SK-N-SH treated with all-trans-retinoic acid at 6 μM for 48 hours (cell line): ENCODE results near the gene CLSTN2.

Source experiments
- GLIS3 ChIP-seq: fragments of 250-450 bp; sonication (Bioruptor Pico); IDR thresholded peaks from 2 replicates; pipeline ENCODE4 v1.5.0; 2020; ENCODE audit warnings: mild to moderate bottlenecking, moderate library complexity
- RARB ChIP-seq: fragments of 250-450 bp; sonication (Bioruptor Pico); IDR thresholded peaks from 2 replicates; pipeline ENCODE4 v1.8.0; 2021; ENCODE audit warnings: mild to moderate bottlenecking, moderate library complexity
- ZNF8 ChIP-seq: fragments of 450-650 bp; formaldehyde crosslinking; IDR thresholded peaks from 2 replicates; pipeline ENCODE4 v1.5.0; 2020; ENCODE audit warnings: mild to moderate bottlenecking, moderate library complexity

DNA sequence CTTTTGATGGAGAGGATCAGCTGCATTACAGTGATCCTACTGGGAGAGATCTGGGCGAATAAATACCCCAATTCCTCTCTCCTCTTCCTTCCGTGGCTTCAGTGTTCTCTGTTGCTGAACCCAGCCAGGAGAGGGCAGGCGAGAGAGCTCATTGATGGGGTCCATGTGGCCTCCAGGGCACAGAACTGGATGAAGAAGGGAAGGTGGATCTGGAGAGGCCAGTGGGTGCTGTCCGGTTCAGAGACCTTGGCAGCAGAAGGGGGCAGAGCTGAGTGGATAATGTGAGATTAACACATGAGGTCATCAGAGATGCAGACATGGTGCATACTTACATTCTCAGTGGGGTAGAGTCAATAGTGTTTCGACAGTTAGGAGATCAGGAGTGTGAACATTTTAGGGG is 193.6 kb downstream of the CLSTN2 start:
- TF ChIP-seq ZNF8 (CRISPR knock-in tag) (no peak), RARB (CRISPR knock-in tag) (no peak), GLIS3 (CRISPR knock-in tag) (no peak)
